Posterior vena cava (tissue), 2 donors: ENCODE data around the gene ADAM29. TPM values are rescaled to one million over a fixed set of nuclear protein-coding genes. Genes with fewer than 3 reads are reported as not detected.
"Not testable (repeated sequence)": the region's sequence is repeated elsewhere in the genome, so short reads cannot be mapped to it uniquely, and the experiment has no call there.

ENCODE experiments used
- DNase-seq: peaks from one replicate; pipeline ENCODE4 v3.0.0-alpha.2; 2020; ENCODE audit warnings: low spot score
- intact Hi-C, 2 donors: fragments of 100-400 bp; cut with DNase I; formaldehyde crosslinking; loops; one replicate each; pipeline versions ENCODE4 v1.14.1 to v1.14.2; 2022 to 2023
- long read RNA-seq, 2 donors: library from polyadenylated mRNA; unstranded; transcript quantifications; one replicate each; pipeline ENCODE4 v2.0.0, GENCODE V29; 2020 to 2021
- total RNA-seq, 2 donors: library from RNA; stranded (reverse); fragmentation: NEBNext Ultra II Directional; extraction: Animal tissue kit (Norgen Biotek cat#: 25700); gene quantifications; one replicate each; pipeline ENCODE4 v1.2.1, GENCODE V29; 2021
- donor health status: DM: yes; HTN: yes; CAD: no.
- donor health status: DM: yes; HTN: yes; CAD: no.

The ADAM29 gene
- not detected for total RNA-seq
- long read RNA-seq, donor 1: 0 reads
- long read RNA-seq, donor 2: 0 reads

DNA sequence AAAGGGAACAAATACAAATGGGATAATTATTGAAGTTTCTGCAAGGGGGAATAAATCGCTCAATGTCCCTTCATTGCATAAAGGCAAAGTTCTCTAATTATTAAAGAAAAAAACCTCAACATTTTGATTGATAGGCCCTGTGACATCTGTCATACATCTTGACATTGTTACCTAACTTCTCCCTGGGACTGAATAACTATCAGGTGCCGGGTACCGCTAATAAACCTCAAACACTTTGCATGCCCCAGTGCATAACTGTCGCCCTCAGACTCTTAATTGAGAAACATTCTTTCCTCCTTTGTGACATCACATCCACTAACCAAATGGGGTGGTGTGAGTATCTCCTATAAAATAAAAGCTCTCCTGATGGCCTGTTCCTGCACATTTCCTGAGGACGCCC lies at the start of gene ADAM29:
TSS of gene ADAM29 (plus strand) at position 301 of the 400 bp plus-strand sequence. CDS start 57,168 bp downstream, outside the sequence.
- no peak for DNase-seq
- intact Hi-C loops: no loop called here

DNA sequence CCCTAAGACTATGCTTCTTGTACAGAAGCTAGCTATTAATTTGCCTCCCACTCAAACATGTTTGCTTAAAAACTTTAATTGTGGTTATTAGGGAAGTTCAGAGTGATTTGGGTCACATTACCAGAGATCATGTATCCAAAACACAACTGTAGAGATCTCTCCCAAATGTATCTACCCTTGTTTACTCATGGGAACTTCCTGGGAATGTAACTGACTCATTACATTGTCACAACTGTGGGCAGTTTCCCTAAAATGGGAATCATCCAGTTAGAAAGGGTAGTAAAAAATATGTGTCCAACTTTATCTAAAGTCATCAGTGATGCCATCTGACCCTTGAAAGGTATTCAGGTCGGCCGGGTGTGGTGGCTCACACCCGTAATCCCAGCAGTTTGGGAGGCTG lies 48.8 kb upstream of the ADAM29 start:
- no peak for DNase-seq
- intact Hi-C loops: no loop called here

DNA sequence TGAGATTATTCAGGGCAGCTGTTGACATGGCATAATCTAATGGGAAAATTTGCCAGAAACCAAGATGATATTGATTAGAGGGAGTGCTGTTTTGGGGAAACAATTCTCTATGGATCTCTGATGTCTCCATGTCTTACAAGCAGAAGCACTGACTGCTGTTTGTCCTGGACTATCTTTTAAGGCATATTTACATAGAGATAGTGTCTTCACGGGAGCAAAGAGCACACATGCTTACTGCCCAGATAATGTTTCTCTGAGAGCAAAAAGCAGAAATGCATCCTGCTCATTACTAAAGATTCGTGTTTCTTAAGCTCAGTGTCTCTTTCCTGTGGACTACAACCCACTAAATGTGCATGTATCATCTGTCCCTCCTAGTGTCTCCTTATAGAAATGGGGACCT lies 47.8 kb upstream of the ADAM29 start:
- intact Hi-C loops: no loop called here
- DNase-seq: no peak

- no peak for DNase-seq
- intact Hi-C loops: no loop called here
Measured at GRCh38 chr4:174871407-174871806, 46.8 kb upstream of the ADAM29 start.

GRCh38 chr4:174873146-174873545 lies 45.0 kb upstream of the ADAM29 start:
- intact Hi-C loops, DNase-seq: not testable (repeated sequence)

DNA sequence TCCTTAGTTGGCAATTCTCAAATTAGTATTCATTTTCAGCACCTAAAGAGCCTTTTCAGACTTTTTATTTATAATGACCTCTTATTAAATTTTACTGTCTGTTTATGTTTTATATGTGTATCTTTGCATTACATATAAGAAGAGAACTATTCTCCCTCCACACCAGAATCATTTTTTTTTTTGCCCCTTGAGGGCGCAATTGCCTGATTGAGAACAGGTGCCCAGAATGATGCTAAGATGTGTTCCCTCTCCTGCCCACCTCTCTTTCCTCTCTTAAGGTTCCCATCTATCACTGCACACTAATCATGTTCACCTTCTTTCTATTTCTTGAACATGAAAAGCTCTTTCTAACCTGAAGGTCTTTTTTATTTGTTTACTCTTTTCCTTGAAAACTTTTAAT lies 44.2 kb upstream of the ADAM29 start:
- intact Hi-C loops: no loop called here
- DNase-seq: no peak

- intact Hi-C loops: no loop called here
- DNase-seq: no peak
Measured at GRCh38 chr4:174874898-174875297, 43.3 kb upstream of the ADAM29 start.

DNA sequence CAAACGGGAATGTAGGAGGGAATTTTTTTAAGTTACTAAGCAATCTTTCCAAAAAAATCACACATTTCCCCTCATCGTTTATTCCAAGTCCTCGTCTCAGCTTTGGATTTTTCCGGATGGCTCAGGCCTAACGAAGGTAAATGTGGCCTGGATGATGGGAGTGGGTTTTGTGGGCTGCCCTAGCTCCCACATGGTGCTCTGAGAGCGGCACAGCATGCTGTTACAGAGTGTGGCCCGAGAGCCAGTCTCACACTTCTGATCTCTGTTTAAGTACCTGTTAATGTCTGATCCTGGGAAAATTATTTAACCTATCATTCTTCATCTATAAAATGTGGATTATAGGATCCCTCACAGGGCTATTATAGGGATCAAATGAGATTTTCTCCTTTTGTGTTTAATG lies 38.2 kb upstream of the ADAM29 start:
- no peak for DNase-seq
- intact Hi-C loops: no loop called here

DNA sequence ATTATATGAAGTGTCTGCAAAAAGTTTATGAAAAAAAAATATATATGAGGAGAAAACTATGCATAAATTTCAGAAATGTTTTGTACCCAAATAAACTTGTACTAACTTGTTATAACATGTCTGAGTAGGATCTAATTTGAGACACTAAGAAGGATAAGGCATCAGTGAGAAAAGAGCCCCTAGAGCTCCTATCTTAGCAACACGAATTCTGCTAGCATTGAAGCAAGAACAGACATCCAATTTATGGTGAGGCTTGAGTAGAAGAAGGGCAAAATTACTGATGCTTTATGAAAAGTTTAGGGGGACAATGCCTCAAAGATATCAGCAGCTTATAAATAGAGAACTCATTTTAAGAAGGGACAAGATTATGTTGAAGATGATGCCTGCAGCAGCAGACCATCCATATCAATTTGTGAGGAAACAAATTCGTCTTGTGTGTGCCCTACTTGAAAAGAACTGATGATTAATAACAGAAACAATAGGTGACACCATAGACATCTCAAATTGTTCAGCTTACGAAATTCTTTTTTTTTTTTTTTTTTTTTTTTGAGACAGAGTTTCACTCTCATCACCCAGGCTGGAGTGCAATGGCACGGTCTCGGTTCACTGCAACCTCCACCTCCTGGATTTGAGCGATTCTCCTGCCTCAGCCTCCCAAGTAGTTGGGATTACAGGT lies 35.7 kb upstream of the ADAM29 start:
- intact Hi-C loops: no loop called here
- DNase-seq: no peak

DNA sequence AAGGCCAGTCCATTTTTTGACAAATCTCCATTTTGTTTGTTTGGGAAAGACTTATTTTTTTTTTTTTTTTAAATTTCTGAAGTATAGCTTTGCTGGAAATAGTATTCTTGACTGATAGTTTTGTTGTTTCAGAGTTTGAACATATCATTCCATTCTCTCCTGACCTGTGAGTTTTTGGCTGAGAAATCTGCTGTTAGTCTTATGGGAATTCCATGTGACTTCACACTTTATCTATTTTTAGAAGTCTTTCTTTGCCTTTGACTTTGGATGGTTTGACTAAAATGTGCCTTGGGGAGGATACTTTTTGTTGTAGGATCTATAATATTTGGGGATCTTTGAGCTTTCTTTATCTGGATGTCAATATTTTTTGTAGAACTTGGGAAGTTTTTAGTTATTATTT lies 10.7 kb upstream of the ADAM29 start:
- intact Hi-C loops: no loop called here
- DNase-seq: no peak

DNA sequence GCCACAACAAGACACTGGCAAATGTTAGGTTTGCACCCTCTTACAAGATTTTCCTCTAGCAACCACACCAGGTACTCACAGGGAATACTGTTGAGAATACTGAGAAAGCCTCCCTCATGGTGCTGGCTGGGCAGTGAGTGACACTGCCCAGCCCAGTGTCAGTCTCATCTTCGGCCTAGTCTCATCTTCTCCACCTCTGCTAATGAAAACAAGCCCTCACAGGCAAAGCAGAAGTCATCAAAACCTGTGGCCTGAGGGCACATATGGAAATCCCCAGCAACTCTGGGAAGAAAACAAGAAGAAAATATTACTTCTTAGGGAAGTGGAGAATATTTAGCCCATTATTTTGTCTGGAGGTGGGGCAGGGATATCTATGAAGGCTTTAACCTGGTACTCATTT lies 7.9 kb upstream of the ADAM29 start:
- intact Hi-C loops: no loop called here
- no peak for DNase-seq

GRCh38 chr4:174912919-174913543 lies 5.1 kb upstream of the ADAM29 start:
- DNase-seq: no peak

DNA sequence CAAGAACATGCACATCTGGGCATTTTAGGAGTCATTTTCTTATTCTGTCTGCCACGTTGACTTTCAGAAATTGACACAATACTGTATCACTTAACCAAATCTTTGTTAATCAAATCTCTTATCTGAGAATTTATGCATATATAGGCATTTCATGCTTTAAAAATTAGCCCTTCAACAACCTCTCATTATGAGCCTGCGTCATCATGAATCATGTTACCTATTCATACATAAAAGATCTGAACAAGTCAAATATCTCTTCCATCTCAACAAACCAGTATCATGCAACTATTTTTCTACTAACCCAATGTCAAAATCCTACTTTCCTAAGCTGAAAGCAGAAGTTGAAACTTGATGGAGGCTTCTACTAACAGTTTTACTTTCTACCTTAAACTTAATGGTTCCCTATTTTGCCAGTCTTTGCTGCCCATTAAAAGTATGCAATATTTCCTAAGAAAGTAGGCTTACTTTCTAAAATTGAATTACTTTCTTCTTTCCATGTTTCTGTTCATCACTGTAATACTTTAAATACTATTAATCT lies 1.8 kb downstream of the ADAM29 start:
- DNase-seq: no peak
- intact Hi-C loops: no loop called here

More at GRCh38 chr4:174912919-174913543, 5.1 kb upstream of the ADAM29 start:
- intact Hi-C loops: no loop called here

DNA sequence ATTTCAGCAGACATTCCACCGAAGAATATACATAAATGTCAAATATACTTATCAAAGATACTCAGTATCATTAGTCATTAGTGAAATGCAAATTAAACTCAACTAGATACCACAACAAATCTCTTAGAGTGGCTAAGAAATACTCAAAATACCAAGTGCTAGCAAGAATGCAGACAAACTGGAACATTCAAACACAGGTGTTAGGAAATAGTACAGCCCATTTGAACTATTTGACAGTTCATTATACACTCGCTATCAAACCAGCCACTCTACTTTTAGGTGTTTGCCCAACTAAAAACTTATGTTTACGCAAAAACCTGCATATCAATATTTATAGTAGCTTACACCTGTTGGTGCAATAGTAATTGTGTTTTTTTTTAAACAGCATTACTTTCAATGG lies 8.8 kb downstream of the ADAM29 start:
- intact Hi-C loops: no loop called here
- DNase-seq: no peak

GRCh38 chr4:174928174-174928573 lies 10.0 kb downstream of the ADAM29 start:
- DNase-seq: no peak
- intact Hi-C loops: no loop called here

GRCh38 chr4:174928575-174929253 lies 10.6 kb downstream of the ADAM29 start:
- intact Hi-C loops: no loop called here

DNA sequence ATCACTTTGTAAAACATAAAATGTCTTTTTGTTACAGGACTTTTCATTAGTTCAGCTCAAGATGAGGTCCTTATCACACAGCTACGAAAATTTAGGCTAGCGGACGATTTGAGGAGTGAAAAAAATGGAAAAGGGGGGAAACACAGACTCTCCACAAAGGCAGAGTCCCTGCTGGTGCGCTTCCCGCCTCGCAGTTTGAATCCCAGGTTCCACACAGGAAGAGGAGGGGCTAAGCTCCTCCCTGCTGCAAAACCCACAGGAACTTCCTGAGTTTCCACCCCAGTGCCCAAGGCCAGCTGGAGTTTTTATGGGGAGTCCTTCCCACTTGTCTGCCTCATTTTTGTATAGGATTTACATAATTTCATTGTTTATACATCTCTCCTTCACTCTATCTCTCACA lies 11.2 kb downstream of the ADAM29 start:
- intact Hi-C loops: no loop called here
- DNase-seq: no peak

More at GRCh38 chr4:174928575-174929253, 10.6 kb downstream of the ADAM29 start:
- DNase-seq: no peak

DNA sequence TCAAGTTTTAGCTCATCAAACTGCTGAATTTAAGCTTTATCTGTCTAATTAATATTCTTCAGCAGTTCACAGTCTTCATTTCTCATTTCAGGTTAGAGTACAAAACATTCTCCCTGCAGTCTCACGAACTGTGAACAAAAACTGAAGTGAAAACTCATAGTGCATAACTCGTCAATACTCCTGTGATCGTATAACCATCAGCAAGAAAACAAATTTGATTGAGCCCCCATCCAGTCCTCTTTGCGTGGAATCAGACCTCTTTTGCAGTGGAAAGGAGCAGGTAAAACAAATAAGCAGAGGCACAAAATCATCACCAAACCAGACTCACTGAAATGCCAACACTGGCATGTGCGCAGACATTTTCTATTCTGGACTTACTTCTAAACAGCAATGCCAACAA lies 12.7 kb downstream of the ADAM29 start:
- DNase-seq: no peak
- intact Hi-C loops: no loop called here

DNA sequence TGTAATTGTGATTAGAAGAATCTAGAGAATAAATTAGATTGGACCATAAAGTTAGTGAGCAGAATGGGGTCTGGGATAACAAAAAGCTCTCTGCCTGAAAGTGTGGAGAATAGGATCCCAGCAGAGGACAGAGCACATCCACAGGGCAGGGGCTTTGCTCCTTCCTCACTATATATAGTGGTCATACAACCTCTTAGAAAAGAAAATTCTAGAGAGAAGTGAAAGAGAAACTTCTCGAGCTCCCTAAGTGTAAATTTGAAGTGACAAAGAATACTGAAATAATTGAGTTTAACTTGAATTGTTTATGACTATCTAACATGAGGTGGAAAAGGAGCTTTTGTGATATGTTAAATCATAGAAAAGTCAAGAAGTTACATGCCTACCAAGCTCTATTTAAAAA lies 14.9 kb downstream of the ADAM29 start:
- no peak for DNase-seq
- intact Hi-C loops: no loop called here

- intact Hi-C loops: no loop called here
Measured at GRCh38 chr4:174934360-174934759, 16.2 kb downstream of the ADAM29 start.

More at GRCh38 chr4:174934360-174934759, 16.2 kb downstream of the ADAM29 start:
- DNase-seq: no peak
